ENCODE data around the gene MXD4.

The MXD4 gene

GRCh38 chr4:2255501-2256155, 6.3 kb downstream of the MXD4 start:
- TF ChIP-seq CTCF (conservative IDR thresholded peaks at IDR 0.05): no peak
- H3K27ac ChIP-seq: peak overlapping the region; percentile 19; the same call in 1 of the 2 replicates

GRCh38 chr4:2254665-2255500, 7.0 kb downstream of the MXD4 start:
- no peak overlapping the region for H3K27ac ChIP-seq
- no peak for TF ChIP-seq CTCF (conservative IDR thresholded peaks at IDR 0.05)

GRCh38 chr4:2253160-2254084, 8.5 kb downstream of the MXD4 start:
- no peak for TF ChIP-seq CTCF (conservative IDR thresholded peaks at IDR 0.05)
- H3K27ac ChIP-seq: no peak overlapping the region

- TF ChIP-seq CTCF (conservative IDR thresholded peaks at IDR 0.05): no peak
- H3K27ac ChIP-seq: no peak overlapping the region
These were observed 9.3 kb downstream of the MXD4 start for GRCh38 chr4:2252530-2253091.

- TF ChIP-seq CTCF (conservative IDR thresholded peaks at IDR 0.05): no peak
- no peak overlapping the region for H3K27ac ChIP-seq
These were observed 9.9 kb downstream of the MXD4 start for GRCh38 chr4:2251795-2252529.

GRCh38 chr4:2251073-2251794, 10.7 kb downstream of the MXD4 start:
- no peak for TF ChIP-seq CTCF (conservative IDR thresholded peaks at IDR 0.05)
- H3K27ac ChIP-seq: no peak overlapping the region

Data from VCaP (cell line).